Hepatocyte (in vitro differentiated cells): Measurements from ENCODE around the gene MARK1. TPM values are rescaled to one million over a fixed set of nuclear protein-coding genes. Genes with fewer than 3 reads are reported as not detected.

ENCODE experiments used
- DNase-seq: peaks from one replicate; pipeline ENCODE4 v3.0.0-alpha.2; 2016; ENCODE audit warnings: low spot score
- H2AFZ ChIP-seq: fragments of 200-600 bp; sonication (generic); 2 replicates; pipeline ENCODE4 v1.6.0; 2016; ENCODE audit warnings: antibody characterized with exemption, mild to moderate bottlenecking
- H3K27ac ChIP-seq: fragments of 200-600 bp; sonication (generic); 2 replicates; pipeline ENCODE4 v1.5.1; 2016; ENCODE audit warnings: mild to moderate bottlenecking
- H3K27me3 ChIP-seq: fragments of 200-600 bp; sonication (generic); 2 replicates; pipeline ENCODE4 v1.6.1; 2016
- H3K36me3 ChIP-seq: fragments of 200-600 bp; sonication (generic); replicated peaks from 2 replicates; pipeline ENCODE4 v1.5.1; 2016; ENCODE audit warnings: low read depth; ENCODE audit not compliant: insufficient read depth
- H3K4me1 ChIP-seq: fragments of 200-600 bp; sonication (generic); 2 replicates; pipeline ENCODE4 v1.5.1; 2016; ENCODE audit warnings: mild to moderate bottlenecking, moderate library complexity; ENCODE audit not compliant: insufficient read depth
- H3K4me2 ChIP-seq: fragments of 200-600 bp; sonication (generic); 2 replicates; pipeline ENCODE4 v1.6.0; 2016
- H3K4me3 ChIP-seq: fragments of 200-600 bp; sonication (generic); 2 replicates; pipeline ENCODE4 v1.5.1; 2016; ENCODE audit warnings: mild to moderate bottlenecking
- H3K79me2 ChIP-seq: fragments of 200-600 bp; sonication (generic); 2 replicates; pipeline ENCODE4 v1.6.0; 2017; ENCODE audit warnings: mild to moderate bottlenecking
- H3K9me2 ChIP-seq: fragments of 200-600 bp; sonication (generic); replicated peaks from 2 replicates; pipeline ENCODE4 v1.6.0; 2017; ENCODE audit warnings: mild to moderate bottlenecking; ENCODE audit not compliant: insufficient read depth
- H3K9me3 ChIP-seq: fragments of 200-600 bp; sonication (generic); 2 replicates; pipeline ENCODE4 v1.5.1; 2016; ENCODE audit warnings: low read depth, mild to moderate bottlenecking
- H4K20me1 ChIP-seq: fragments of 200-600 bp; sonication (generic); 2 replicates; pipeline ENCODE4 v1.6.0; 2016; ENCODE audit warnings: mild to moderate bottlenecking; ENCODE audit not compliant: insufficient read depth, poor library complexity, severe bottlenecking
- CTCF ChIP-seq: fragments of 200-600 bp; sonication (generic); IDR thresholded peaks from 2 replicates; pipeline ENCODE4 v1.5.1; 2016; ENCODE audit warnings: antibody characterized with exemption, mild to moderate bottlenecking; ENCODE audit not compliant: poor library complexity
- EZH2 ChIP-seq: fragments of 200-600 bp; sonication (generic); IDR thresholded peaks from 2 replicates; pipeline ENCODE4 v1.6.1; 2016; ENCODE audit warnings: antibody characterized with exemption, mild to moderate bottlenecking, borderline replicate concordance
- EZH2phosphoT487 ChIP-seq: fragments of 200-600 bp; sonication (generic); IDR thresholded peaks from one replicate; pipeline ENCODE4 v1.6.1; 2018; ENCODE audit warnings: antibody characterized with exemption, mild to moderate bottlenecking, low read depth, moderate library complexity; ENCODE audit not compliant: unreplicated experiment, severe bottlenecking
- WGBS: methylation state at CpG from one replicate; pipeline ENCODE4 v1.1.6; 2016; ENCODE audit warnings: low lambda C conversion rate; ENCODE audit errors: missing lambda C conversion rate; 5-methylcytosine and 5-hydroxymethylcytosine counted together
- polyA plus RNA-seq: library from polyadenylated mRNA; unstranded; fragments of >200 nt; fragmentation: Nextera tagmentation; extraction: Ambion mirVana; gene quantifications from 2 replicates; pipeline ENCODE4 v1.2.1, GENCODE V29; 2016
- total RNA-seq: library from RNA; depleted of rRNA; stranded (reverse); fragments of >200 nt; gene quantifications from 2 replicates; pipeline ENCODE4 v1.2.3, GENCODE V29; 2014

The MARK1 gene
- total RNA-seq (5.7 and 7.1 TPM in 2 replicates), polyA plus RNA-seq (1.9 and 4.5 TPM in 2 replicates)

DNA sequence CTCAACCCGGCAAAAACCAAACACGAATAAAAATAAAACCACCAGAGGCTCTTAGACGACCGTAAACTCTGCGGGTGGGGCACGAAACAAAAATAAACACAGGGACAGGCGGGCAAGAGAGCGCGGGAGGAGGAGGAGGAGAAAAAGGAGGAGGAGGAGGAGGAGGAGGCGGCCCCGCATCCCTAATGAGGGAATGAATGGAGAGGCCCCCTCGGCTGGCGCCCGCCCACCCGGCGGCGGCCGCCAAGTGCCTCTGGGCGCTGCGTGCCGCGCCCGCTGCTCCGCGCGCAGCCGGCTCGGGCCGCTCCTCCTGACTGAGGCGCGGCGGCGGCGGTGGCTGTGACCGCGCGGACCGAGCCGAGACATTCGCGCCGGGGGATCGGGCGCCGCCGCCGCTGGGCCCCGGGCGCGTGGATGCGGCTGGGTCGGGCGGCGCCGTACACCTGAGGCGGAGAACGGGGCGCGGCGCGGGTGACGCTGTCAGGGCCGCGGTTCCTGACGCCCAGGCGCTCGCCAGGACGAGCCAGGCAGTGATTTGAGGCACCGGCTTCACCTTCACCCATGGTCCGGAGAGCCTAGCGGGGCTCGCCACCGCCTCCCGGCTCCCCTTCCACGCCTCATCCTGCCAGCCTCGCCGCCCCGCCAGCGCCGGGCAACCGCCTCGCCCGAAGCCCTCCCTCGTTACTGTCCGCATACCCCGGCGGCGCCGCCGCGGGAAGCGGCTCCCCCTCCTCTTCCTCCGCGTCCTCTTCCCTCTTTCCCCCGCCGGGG lies at the start of gene MARK1:
MARK1 (plus strand) TSS at position 229 of the 771 bp plus-strand sequence. CDS start 687 bp downstream, outside the sequence.
- Histone ChIP-seq H4K20me1 (no peaks in the 10 kb centered on the region), H3K9me2 (no peaks in the 10 kb centered on the region), H3K4me3 (peak within 1 kb of the TSS; percentile 88), H3K79me2 (peaks cover 25% of the 10 kb centered on the region), H2AFZ (peak within 1 kb of the TSS; percentile 96), H3K36me3 (no peaks in the 10 kb centered on the region), H3K4me2 (peak within 1 kb of the TSS; percentile 93), H3K9me3 (no peaks in the 10 kb centered on the region), H3K27me3 (no peaks in the 10 kb centered on the region), H3K27ac (peak within 1 kb of the TSS; percentile 86), H3K4me1 (no peaks in the 10 kb centered on the region)
- under 1% methylated on average over 56 of the region's 96 CpGs for WGBS
- TF ChIP-seq EZH2phosphoT487 (no peak), EZH2 (no peak), CTCF (no peak)
- DNase-seq, result peak; percentile 82

DNA sequence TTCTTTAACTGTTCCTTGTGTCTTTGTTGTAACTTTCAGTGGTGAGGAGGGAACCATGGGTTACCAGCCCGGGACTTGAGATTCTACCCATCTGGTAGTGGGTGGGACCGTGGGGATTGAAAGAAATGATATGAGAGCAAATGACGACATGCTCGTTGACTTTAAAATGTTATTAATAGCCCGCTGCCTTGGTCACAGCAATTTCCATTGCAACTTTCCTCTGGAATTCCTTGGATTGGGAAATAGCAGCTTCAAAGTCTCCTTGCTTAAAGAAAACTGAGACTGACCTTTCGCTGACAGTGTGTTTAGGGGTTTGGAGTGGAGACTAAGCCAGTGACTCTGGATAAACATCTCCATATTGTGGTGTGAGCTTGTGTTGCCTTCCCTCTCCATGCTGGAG lies 44.2 kb upstream of the MARK1 start:
- no peak for TF ChIP-seq EZH2
- TF ChIP-seq EZH2phosphoT487, result no peak
- TF ChIP-seq CTCF, result no peak
- no peaks in the 10 kb centered on the region for H3K79me2 ChIP-seq
- no peaks in the 10 kb centered on the region for H3K9me3 ChIP-seq
- H3K9me2 ChIP-seq, result no peaks in the 10 kb centered on the region
- no peak overlapping the region for H3K4me3 ChIP-seq
- H3K27me3 ChIP-seq, result no peaks in the 10 kb centered on the region
- H3K36me3 ChIP-seq, result no peaks in the 10 kb centered on the region
- no peak overlapping the region for H2AFZ ChIP-seq
- H3K4me1 ChIP-seq, result peaks cover 10% of the 10 kb centered on the region
- peak overlapping the region; percentile 64 for H3K27ac ChIP-seq
- no peak overlapping the region for H3K4me2 ChIP-seq
- DNase-seq, result peak; percentile 43
- 75% methylated on average over 6 of the region's 6 CpGs for WGBS
- no peaks in the 10 kb centered on the region for H4K20me1 ChIP-seq

GRCh38 chr1:220484135-220484534 lies 43.8 kb upstream of the MARK1 start:
- TF ChIP-seq CTCF (no peak), EZH2 (no peak), EZH2phosphoT487 (no peak)
- Histone ChIP-seq H3K27me3 (no peaks in the 10 kb centered on the region), H2AFZ (no peak overlapping the region), H3K36me3 (no peaks in the 10 kb centered on the region), H3K79me2 (no peaks in the 10 kb centered on the region), H3K4me1 (peaks cover 10% of the 10 kb centered on the region), H4K20me1 (no peaks in the 10 kb centered on the region), H3K27ac (peak overlapping the region; percentile 64), H3K9me2 (no peaks in the 10 kb centered on the region), H3K9me3 (no peaks in the 10 kb centered on the region), H3K4me2 (no peak overlapping the region), H3K4me3 (no peak overlapping the region)
- DNase-seq, result no peak
